Ecto neural progenitor cell (in vitro differentiated cells): ENCODE data around the gene SOCS3.
A peak's percentile ranks its signal among the peaks of the same experiment; 100 is the strongest.
"Not testable (repeated sequence)": the region's sequence is repeated elsewhere in the genome, so short reads cannot be mapped to it uniquely, and the experiment has no call there.

Experiments used
- DNase-seq: peaks from one replicate; pipeline ENCODE4 v3.0.0-alpha.2; 2018; ENCODE audit warnings: low spot score

SOCS3 gene

GRCh38 chr17:78329263-78330059 is 30.4 kb downstream of the SOCS3 start:
- DNase-seq: no peak

- no peak for DNase-seq
Observed at GRCh38 chr17:78327880-78328279, 32.0 kb downstream of the SOCS3 start.

GRCh38 chr17:78325076-78325687 is 34.7 kb downstream of the SOCS3 start:
- DNase-seq: no peak

- no peak for DNase-seq
Observed at GRCh38 chr17:78324391-78325075, 35.3 kb downstream of the SOCS3 start.

- no peak for DNase-seq
Observed at GRCh38 chr17:78323826-78324390, 36.0 kb downstream of the SOCS3 start.

- DNase-seq: no peak
Observed at GRCh38 chr17:78322858-78323455, 36.9 kb downstream of the SOCS3 start.

GRCh38 chr17:78322327-78322857 is 37.5 kb downstream of the SOCS3 start:
- DNase-seq: no peak

GRCh38 chr17:78318843-78319242 is 41.0 kb downstream of the SOCS3 start:
- DNase-seq: no peak

GRCh38 chr17:78318407-78318806 is 41.5 kb downstream of the SOCS3 start:
- DNase-seq: no peak

- no peak for DNase-seq
Observed at GRCh38 chr17:78317794-78318400, 42.0 kb downstream of the SOCS3 start.

- no peak for DNase-seq
Observed at GRCh38 chr17:78316867-78317789, 42.7 kb downstream of the SOCS3 start.

- DNase-seq: no peak
Observed at GRCh38 chr17:78316115-78316866, 43.6 kb downstream of the SOCS3 start.

GRCh38 chr17:78315355-78316114 is 44.3 kb downstream of the SOCS3 start:
- DNase-seq: no peak

- no peak for DNase-seq
Observed at GRCh38 chr17:78314683-78315354, 45.1 kb downstream of the SOCS3 start.

- peak; percentile 83 for DNase-seq
Observed at GRCh38 chr17:78313735-78314648, 45.9 kb downstream of the SOCS3 start.

GRCh38 chr17:78309659-78310255 is 50.1 kb downstream of the SOCS3 start:
- not testable (repeated sequence) for DNase-seq
